GM23338 (cell line): ENCODE results near the gene ASB8.

Experiments used
- CREB1 ChIP-seq: fragments of 250-450 bp; sonication (Bioruptor Pico); IDR thresholded peaks from 2 replicates; pipeline ENCODE4 v1.5.0; 2020; ENCODE audit warnings: low read depth, mild to moderate bottlenecking, moderate library complexity
- CTCF ChIP-seq, 2 experiments: fragments of 200-600 bp in 1 of 2; sonication (generic) in 1 of 2; conservative IDR thresholded peaks; 2 replicates each; pipeline versions ENCODE4 v1.5.1 to v1.6.1; 2016 to 2017; ENCODE audit warnings: antibody characterized with exemption in 2 of 2, low read depth in 2 of 2, mild to moderate bottlenecking in 2 of 2, moderate library complexity in 1 of 2
- EZH2 ChIP-seq: fragments of 200-600 bp; sonication (generic); IDR thresholded peaks from one replicate; pipeline ENCODE4 v1.8.0; 2017; ENCODE audit warnings: antibody characterized with exemption, mild to moderate bottlenecking, low read depth; ENCODE audit not compliant: unreplicated experiment
- EZH2phosphoT487 ChIP-seq: fragments of 200-600 bp; sonication (generic); IDR thresholded peaks from one replicate; pipeline ENCODE4 v1.8.1; 2018; ENCODE audit warnings: antibody characterized with exemption; ENCODE audit not compliant: unreplicated experiment
- JUNB ChIP-seq: IDR thresholded peaks from one replicate; pipeline ENCODE4 v1.6.1; 2016; ENCODE audit warnings: antibody characterized with exemption; ENCODE audit not compliant: unreplicated experiment
- NANOG ChIP-seq: IDR thresholded peaks from 2 replicates; pipeline ENCODE4 v1.6.1; 2016; ENCODE audit warnings: antibody characterized with exemption, borderline replicate concordance
- POLR2AphosphoS5 ChIP-seq: IDR thresholded peaks from 2 replicates; pipeline ENCODE4 v1.6.1; 2016; ENCODE audit warnings: antibody characterized with exemption, low read depth
- ZNF114 ChIP-seq: fragments of 250-450 bp; sonication (Bioruptor Pico); IDR thresholded peaks from 2 replicates; pipeline ENCODE4 v1.5.0; 2020; ENCODE audit warnings: mild to moderate bottlenecking, moderate library complexity
- TF ChIP-seq, protein P1 (sequence below): IDR thresholded peaks from one replicate; pipeline ENCODE4 v1.6.1; 2018; ENCODE audit warnings: antibody characterized with exemption; ENCODE audit not compliant: unreplicated experiment

DNA sequence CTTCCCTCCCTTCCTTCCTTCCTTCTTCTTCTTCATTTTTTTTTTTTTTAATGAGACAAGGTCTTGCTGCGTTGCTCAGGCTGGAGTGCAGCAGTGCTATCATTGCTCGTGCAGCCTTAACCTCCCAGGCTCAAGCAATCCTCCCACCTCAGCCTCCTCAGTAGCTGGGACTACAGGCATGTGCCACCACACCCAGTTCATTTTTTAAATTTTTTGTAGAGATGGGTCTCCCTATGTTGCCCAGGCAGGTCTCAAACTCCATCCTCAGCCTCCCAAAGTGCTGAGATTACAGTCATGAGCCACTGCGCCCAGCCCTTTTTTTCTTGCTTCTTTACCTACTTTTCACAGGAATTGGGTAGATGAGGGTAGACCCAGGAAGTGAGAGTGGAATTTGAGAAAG, 44.2 kb upstream of the ASB8 start:
- TF ChIP-seq, protein P1, sequence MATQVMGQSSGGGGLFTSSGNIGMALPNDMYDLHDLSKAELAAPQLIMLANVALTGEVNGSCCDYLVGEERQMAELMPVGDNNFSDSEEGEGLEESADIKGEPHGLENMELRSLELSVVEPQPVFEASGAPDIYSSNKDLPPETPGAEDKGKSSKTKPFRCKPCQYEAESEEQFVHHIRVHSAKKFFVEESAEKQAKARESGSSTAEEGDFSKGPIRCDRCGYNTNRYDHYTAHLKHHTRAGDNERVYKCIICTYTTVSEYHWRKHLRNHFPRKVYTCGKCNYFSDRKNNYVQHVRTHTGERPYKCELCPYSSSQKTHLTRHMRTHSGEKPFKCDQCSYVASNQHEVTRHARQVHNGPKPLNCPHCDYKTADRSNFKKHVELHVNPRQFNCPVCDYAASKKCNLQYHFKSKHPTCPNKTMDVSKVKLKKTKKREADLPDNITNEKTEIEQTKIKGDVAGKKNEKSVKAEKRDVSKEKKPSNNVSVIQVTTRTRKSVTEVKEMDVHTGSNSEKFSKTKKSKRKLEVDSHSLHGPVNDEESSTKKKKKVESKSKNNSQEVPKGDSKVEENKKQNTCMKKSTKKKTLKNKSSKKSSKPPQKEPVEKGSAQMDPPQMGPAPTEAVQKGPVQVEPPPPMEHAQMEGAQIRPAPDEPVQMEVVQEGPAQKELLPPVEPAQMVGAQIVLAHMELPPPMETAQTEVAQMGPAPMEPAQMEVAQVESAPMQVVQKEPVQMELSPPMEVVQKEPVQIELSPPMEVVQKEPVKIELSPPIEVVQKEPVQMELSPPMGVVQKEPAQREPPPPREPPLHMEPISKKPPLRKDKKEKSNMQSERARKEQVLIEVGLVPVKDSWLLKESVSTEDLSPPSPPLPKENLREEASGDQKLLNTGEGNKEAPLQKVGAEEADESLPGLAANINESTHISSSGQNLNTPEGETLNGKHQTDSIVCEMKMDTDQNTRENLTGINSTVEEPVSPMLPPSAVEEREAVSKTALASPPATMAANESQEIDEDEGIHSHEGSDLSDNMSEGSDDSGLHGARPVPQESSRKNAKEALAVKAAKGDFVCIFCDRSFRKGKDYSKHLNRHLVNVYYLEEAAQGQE, result no peak
- TF ChIP-seq POLR2AphosphoS5 (no peak), CTCF (conservative IDR thresholded peaks at IDR 0.05; ENCODE audit: low read depth in 2 of 2) (no peak), EZH2phosphoT487 (no peak), EZH2 (no peak), JUNB (no peak), ZNF114 (CRISPR knock-in tag) (no peak), CREB1 (CRISPR knock-in tag) (no peak), NANOG (no peak)
